Prostate gland (tissue), 2 donors: ENCODE data around the gene SAMD4A. TPM values are rescaled to one million over a fixed set of nuclear protein-coding genes. Genes with fewer than 3 reads are reported as not detected.

Experiments used
- DNase-seq: peaks from one replicate; pipeline ENCODE4 v3.0.0-alpha.2; 2019; ENCODE audit warnings: low spot score
- H3K27ac ChIP-seq, 2 donors: fragments of 200-600 bp; sonication (generic); 2 replicates each; pipeline ENCODE4 v1.5.1; 2017 to 2019
- H3K27me3 ChIP-seq: fragments of 200-600 bp; sonication (generic); replicated peaks from 2 replicates; pipeline ENCODE4 v1.5.1; 2019; ENCODE audit not compliant: insufficient read depth
- H3K36me3 ChIP-seq, 2 donors: fragments of 200-600 bp; sonication (generic); 1 replicate in 1 of 2; 2 replicates in 1 of 2; pipeline versions ENCODE4 v1.5.1 to v1.8.1; 2017 to 2019
- H3K4me1 ChIP-seq: fragments of 200-600 bp; sonication (generic); replicated peaks from 2 replicates; pipeline ENCODE4 v1.5.1; 2019
- H3K4me3 ChIP-seq, 2 donors: fragments of 200-600 bp; sonication (generic); 2 replicates each; pipeline ENCODE4 v1.5.1; 2017 to 2019
- H3K9me3 ChIP-seq: fragments of 200-600 bp; sonication (generic); 2 replicates; pipeline ENCODE4 v1.5.1; 2017
- CTCF ChIP-seq, 4 experiments: fragments of 200-600 bp in 2 of 4; fragments of 450-650 bp in 2 of 4; sonication (generic) in 2 of 4; IDR thresholded peaks; 1 replicate in 3 of 4; 2 replicates in 1 of 4; pipeline ENCODE4 v1.5.1; 2016 to 2019; ENCODE audit warnings: antibody characterized with exemption in 4 of 4, mild to moderate bottlenecking in 2 of 4, moderate library complexity in 2 of 4
- POLR2A ChIP-seq: fragments of 450-650 bp; IDR thresholded peaks from one replicate; pipeline ENCODE4 v1.6.1; 2016; ENCODE audit warnings: antibody characterized with exemption, mild to moderate bottlenecking
- POLR2AphosphoS5 ChIP-seq: sonication (generic); formaldehyde crosslinking; IDR thresholded peaks from one replicate; pipeline ENCODE4 v1.6.1; 2017; ENCODE audit warnings: antibody characterized with exemption
- WGBS: methylation state at CpG from one replicate; pipeline ENCODE4 v1.1.5; 2018; 5-methylcytosine and 5-hydroxymethylcytosine counted together
- intact Hi-C: fragments of 100-400 bp; cut with DNase I; formaldehyde crosslinking; loops from one replicate; pipeline ENCODE4 v1.14.2; 2022
- total RNA-seq, 2 donors: library from RNA; depleted of rRNA; stranded (reverse); fragments of >200 nt; gene quantifications; one replicate each; pipeline ENCODE4 v1.1.0, GENCODE V29; 2016

The SAMD4A gene
- total RNA-seq, 2 donors from 2014 or later, result 18.1 to 38.5 TPM

GRCh38 chr14:54718046-54718445, 151.1 kb downstream of the SAMD4A start:
- 77% methylated on average over 3 of the region's 3 CpGs for WGBS
- TF ChIP-seq CTCF (IDR thresholded peaks at IDR 0.05) (no peak), POLR2AphosphoS5 (no peak), POLR2A (no peak)
- Histone ChIP-seq H3K27me3 (no peaks in the 10 kb centered on the region), H3K36me3 (no peaks in the 10 kb centered on the region), H3K4me1 (no peaks in the 10 kb centered on the region), H3K4me3 (no peak overlapping the region), H3K9me3 (no peaks in the 10 kb centered on the region), H3K27ac (no peak overlapping the region)
- no peak for DNase-seq
- intact Hi-C loops, result no loop called here

- WGBS, result 96% methylated on average over 4 of the region's 4 CpGs
- TF ChIP-seq POLR2A, result no peak
- no peak for TF ChIP-seq CTCF (IDR thresholded peaks at IDR 0.05)
- TF ChIP-seq POLR2AphosphoS5, result no peak
- no peak overlapping the region for H3K27ac ChIP-seq
- H3K9me3 ChIP-seq, result no peaks in the 10 kb centered on the region
- DNase-seq, result no peak
- H3K36me3 ChIP-seq, result no peaks in the 10 kb centered on the region
- no peak overlapping the region for H3K4me3 ChIP-seq
- no peaks in the 10 kb centered on the region for H3K27me3 ChIP-seq
- H3K4me1 ChIP-seq, result no peaks in the 10 kb centered on the region
- intact Hi-C loops, result no loop called here
These were observed 152.5 kb downstream of the SAMD4A start for GRCh38 chr14:54719406-54719805.

- 79% methylated on average over 4 of the region's 4 CpGs for WGBS
- no peak overlapping the region for H3K4me3 ChIP-seq
- H3K9me3 ChIP-seq, result no peaks in the 10 kb centered on the region
- H3K36me3 ChIP-seq, result no peaks in the 10 kb centered on the region
- intact Hi-C loops, result no loop called here
- no peaks in the 10 kb centered on the region for H3K27me3 ChIP-seq
- TF ChIP-seq CTCF (IDR thresholded peaks at IDR 0.05) (no peak), POLR2A (no peak), POLR2AphosphoS5 (no peak)
- no peak for DNase-seq
- no peak overlapping the region for H3K27ac ChIP-seq
- no peaks in the 10 kb centered on the region for H3K4me1 ChIP-seq
These were observed 156.0 kb downstream of the SAMD4A start for GRCh38 chr14:54722791-54723432.

- 87% methylated on average over 4 of the region's 4 CpGs for WGBS
- Histone ChIP-seq H3K36me3 (no peaks in the 10 kb centered on the region), H3K4me1 (no peaks in the 10 kb centered on the region), H3K27me3 (no peaks in the 10 kb centered on the region), H3K4me3 (no peak overlapping the region), H3K27ac (no peak overlapping the region), H3K9me3 (no peaks in the 10 kb centered on the region)
- no peak for DNase-seq
- TF ChIP-seq CTCF (IDR thresholded peaks at IDR 0.05), result no peak
- intact Hi-C loops, result no loop called here
These were observed 157.2 kb downstream of the SAMD4A start for GRCh38 chr14:54724123-54724522.

- 77% methylated on average over 5 of the region's 5 CpGs for WGBS
- intact Hi-C loops, result no loop called here
- Histone ChIP-seq H3K4me1 (no peaks in the 10 kb centered on the region), H3K27ac (no peak overlapping the region), H3K27me3 (no peaks in the 10 kb centered on the region), H3K9me3 (no peaks in the 10 kb centered on the region), H3K36me3 (no peaks in the 10 kb centered on the region), H3K4me3 (no peak overlapping the region)
- DNase-seq, result no peak
- TF ChIP-seq POLR2A (no peak), POLR2AphosphoS5 (no peak), CTCF (IDR thresholded peaks at IDR 0.05) (no peak)
These were observed 157.9 kb downstream of the SAMD4A start for GRCh38 chr14:54724676-54725325.
